G401 (cell line): ENCODE measurements around the gene TMEM253. TPM values are rescaled to one million over a fixed set of nuclear protein-coding genes. Genes with fewer than 3 reads are reported as not detected.

Experiments used
- DNase-seq: peaks from one replicate; pipeline ENCODE4 v3.0.0-alpha.2; 2015; ENCODE audit warnings: low spot score
- in situ Hi-C: cut with HindIII; loops from 2 replicates; pipeline ENCODE4 v1.10.0; 2016; ENCODE audit warnings: low sequenced_read_pairs, mixed read lengths
- total RNA-seq: library from RNA; depleted of rRNA; stranded (reverse); fragments of >200 nt; shearing (Covaris generic); gene quantifications from 2 replicates; pipeline ENCODE4 v1.2.3, GENCODE V29; 2014

TMEM253 gene
- total RNA-seq, 1 experiment from 2014 or later = not detected

- in situ Hi-C loops = no loop called here
- no peak for DNase-seq
Observed at GRCh38 chr14:21098892-21099595, 1.8 kb upstream of the TMEM253 start.

GRCh38 chr14:21099596-21099985 lies 1.3 kb upstream of the TMEM253 start:
- DNase-seq = no peak
- in situ Hi-C loops = no loop called here

DNA sequence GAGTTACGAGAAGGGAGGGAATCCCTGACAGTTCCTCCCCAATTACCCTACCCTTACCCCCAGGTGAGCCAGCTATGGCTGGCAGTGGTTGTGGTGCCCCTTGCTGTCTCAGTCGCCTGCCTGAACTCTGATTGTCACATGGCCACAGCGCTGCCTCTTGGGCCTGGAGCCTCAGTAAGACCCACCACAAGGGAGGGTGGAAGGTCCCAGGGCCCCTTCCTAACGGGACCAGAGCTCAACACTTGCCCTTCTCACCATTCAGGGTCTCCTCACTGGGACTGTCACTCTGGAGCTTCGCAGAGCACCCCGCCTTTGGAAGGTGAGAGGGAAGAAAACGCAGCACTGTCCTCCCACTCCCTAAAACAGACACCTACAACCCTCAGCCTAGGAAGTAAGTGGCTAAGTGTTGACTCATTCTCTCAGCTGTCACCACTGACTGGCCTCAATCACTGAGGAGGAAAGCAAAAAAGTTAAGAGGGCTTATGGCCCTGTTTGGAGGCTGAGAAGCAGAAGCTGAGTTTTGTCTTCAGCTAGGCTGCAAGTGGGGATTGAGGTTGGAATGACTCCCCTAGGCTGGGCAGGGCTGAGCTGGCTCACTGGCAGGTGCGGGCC lies 1.0 kb downstream of the TMEM253 start:
- in situ Hi-C loops = no loop called here
- DNase-seq = no peak

- peak; percentile 24 for DNase-seq
- in situ Hi-C loops = no loop called here
Observed at GRCh38 chr14:21102521-21103410, 1.9 kb downstream of the TMEM253 start.

DNA sequence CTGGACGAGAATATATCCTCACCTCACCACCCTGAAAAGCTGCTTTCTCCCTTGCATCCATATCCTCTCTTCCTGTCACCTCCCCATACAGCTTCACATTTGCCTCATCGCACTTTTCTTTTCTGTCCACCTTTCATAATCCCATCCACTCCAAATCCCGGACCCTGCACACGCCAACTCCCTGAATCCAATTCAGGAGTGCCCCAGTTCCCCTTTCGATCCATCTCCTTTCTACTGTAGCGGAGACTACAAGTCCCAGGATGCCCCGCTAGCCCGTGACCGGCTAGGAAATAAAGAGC lies 2.5 kb downstream of the TMEM253 start:
- no peak for DNase-seq
- in situ Hi-C loops = no loop called here

DNA sequence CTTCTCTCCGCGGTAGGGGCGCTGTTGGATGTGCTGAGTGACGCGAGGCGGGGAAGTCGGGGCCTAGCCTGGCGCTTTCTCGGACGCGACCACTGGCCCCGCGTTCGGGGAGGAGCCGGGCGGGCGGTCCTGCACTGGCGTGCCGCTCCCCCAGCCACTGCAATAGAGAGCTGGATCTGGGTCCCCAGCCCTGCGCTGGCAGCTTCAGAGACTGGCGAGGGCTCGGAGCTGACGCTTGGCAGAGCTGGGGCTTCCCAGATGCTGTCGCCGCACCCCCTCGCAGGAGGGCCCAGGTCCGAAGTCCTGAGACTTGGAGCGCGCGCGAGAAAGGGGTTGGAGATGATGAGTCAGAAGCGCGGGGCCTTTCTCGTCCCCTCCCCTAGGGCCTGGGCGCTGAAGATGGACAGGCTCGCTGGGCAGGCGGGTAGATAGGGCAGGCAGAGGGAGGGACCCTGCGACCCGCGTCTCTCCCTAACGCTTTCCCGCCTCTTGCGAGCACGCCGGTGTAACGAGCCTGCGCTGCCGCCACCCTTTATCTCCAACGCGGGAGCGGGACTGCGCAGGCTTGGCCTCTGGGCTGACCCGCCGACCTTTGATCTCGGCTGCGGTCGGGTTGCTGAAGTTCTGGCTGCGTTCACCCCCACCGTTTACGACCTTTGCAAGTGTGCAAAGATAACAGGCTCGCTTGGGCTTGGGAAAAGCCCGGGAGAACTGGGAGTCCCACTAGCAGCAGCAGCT lies 3.0 kb downstream of the TMEM253 start:
- in situ Hi-C loops = no loop called here
- peak; percentile 98 for DNase-seq

DNA sequence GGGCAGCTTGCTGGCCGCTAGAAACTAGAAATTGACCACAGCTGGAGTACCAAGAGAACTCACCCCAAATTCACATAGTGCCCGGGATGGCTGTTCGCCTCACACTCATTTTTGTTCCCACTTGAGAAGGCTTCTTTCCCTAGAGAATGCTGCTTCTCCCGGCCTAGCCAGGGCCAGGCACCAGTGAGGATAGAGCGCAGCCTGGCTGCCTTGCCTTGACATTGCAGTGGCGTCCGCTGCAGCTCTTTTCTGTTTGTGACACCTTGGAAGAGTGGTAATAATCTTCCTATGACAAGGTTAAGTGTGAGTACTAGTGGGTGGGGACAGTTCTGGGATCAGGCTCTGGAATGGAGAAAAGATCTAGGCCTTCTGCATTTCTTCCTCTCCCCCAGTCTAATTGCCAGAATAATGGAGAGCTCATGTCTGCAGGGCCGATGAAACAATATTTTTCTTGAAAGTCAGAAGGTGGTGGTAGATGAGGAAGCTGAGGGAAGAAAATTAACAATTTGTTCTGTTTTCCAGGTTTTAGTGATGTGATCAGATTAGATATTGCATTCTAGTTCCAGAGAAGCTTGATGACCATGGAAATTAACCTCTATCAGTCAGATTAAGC lies 3.7 kb downstream of the TMEM253 start:
- in situ Hi-C loops = no loop called here

DNA sequence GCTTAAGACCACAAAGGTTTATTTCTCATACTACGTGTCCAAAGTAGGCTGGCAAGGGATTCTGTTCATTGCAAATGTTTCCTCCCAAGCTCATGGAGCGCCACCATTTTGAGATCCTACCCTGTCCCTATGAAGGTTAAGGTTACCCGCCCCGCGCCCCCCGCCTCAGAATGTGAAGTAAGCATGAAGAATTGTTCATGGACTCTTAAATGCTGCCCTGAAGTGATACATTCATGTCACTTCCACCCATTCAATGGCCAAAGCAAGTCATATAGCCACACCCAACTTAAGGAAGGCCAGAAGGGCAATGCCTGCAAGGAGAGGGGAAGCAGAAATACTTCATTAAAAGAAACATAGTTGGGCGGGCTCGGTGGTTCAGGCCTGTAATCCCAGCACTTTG lies 4.2 kb downstream of the TMEM253 start:
- no peak for DNase-seq
- in situ Hi-C loops = no loop called here

More for the DNA sequence above, 3.7 kb downstream of the TMEM253 start:
- peak; percentile 91 for DNase-seq

- no peak for DNase-seq
- in situ Hi-C loops = no loop called here
Observed at GRCh38 chr14:21106176-21106497, 5.3 kb downstream of the TMEM253 start.

- in situ Hi-C loops = no loop called here
- peak; percentile 94 for DNase-seq
Observed at GRCh38 chr14:21106498-21107282, 5.8 kb downstream of the TMEM253 start.

GRCh38 chr14:21107283-21107800 lies 6.5 kb downstream of the TMEM253 start:
- DNase-seq = no peak
- in situ Hi-C loops = no loop called here

GRCh38 chr14:21108791-21109190 lies 7.9 kb downstream of the TMEM253 start:
- in situ Hi-C loops = no loop called here
- DNase-seq = no peak

DNA sequence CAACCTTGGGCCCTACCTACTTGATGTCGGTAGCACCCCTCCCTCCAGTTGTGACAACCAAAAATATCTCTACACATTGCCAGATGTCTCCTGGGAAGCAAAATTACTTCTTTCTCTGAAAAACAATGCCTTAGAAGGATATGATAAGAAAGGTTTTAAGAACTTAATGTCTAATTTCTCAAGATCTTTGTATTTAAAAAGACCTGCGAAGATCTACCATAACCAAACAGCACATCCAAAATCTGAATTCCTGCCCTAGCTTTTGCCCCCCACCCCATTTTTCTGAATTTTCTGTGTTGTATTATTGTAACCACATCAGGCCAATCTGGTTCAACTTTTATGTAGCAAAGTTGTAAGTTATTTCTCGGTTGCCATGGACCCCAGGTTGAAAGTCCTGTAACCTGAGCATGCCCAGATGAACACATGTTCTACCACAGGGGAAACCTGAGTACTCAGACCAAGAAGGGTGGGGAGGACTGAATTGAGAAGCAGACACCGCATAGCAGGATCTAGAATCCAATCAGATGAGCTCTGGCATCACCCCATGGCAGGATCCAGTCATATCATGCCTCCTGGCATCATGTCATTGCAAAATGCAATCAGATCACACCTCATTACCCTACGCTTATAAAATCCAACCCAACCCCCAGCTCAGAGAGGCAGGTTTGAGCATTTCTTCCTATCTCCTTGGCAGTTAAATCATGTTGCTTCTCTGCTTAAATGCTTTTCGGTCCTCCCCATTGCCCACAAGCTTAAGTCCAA lies 8.7 kb downstream of the TMEM253 start:
- in situ Hi-C loops = no loop called here
- no peak for DNase-seq

- DNase-seq = no peak
- in situ Hi-C loops = no loop called here
Observed at GRCh38 chr14:21112255-21112654, 11.4 kb downstream of the TMEM253 start.

DNA sequence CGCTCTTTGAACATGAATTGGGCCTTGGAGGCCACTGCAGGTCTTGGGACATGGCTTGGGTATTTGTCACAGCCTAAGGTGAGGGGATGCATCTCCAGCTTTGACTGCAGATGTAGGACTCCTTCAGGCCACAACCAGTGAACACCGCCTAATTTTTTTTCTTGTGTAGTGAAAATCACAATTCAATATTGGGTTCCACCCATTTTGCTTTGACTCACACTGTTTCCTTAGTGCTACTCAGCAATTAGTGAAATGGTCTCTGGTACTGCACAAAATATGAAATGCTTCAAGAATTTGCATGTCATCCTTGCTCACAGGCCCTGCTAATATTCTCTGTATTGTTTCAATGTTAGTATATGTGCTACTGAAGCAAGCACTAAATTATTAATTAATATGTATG lies 12.5 kb downstream of the TMEM253 start:
- in situ Hi-C loops = no loop called here
- no peak for DNase-seq

DNA sequence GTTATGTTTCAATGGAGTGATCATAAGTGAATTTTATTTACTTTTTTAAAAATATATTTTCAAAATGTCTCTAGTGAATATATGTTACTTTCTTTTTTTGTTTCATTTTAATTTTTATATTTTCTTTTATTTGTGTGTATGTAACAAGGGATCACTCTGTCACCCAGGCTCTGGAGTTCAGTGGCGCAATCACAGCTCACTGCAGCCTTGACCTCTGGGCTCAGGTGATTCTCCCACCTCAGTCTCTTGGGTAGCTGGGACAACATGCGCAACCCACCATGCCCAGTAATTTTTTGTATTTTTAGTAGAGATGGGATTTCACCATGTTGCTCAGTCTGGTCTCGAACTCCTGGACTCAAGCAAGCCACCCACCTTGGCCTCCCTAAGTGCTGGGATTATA lies 18.1 kb downstream of the TMEM253 start:
- no peak for DNase-seq
- in situ Hi-C loops = no loop called here

- in situ Hi-C loops = no loop called here
- DNase-seq = no peak
Observed at GRCh38 chr14:21120686-21121085, 19.8 kb downstream of the TMEM253 start.

GRCh38 chr14:21121122-21121521 lies 20.3 kb downstream of the TMEM253 start:
- in situ Hi-C loops = no loop called here
- DNase-seq = no peak
